SK-N-SH (cell line): ENCODE results near the gene GNG10. TPM values are rescaled to one million over a fixed set of nuclear protein-coding genes. Genes with fewer than 3 reads are reported as not detected.

Source experiments
- CTCF ChIA-PET: fragments of 300-600, 350-600 bp; formaldehyde crosslinking; extraction: SDS; loops from one replicate; lab custom pipeline; 2021; lab: Yijun Ruan, JAX
- POLR2A ChIA-PET: fragments of 350-600 bp; sonication (Branson Sonifier 250); formaldehyde crosslinking; extraction: SDS; loops from one replicate; lab custom pipeline; 2020; ENCODE audit warnings: antibody characterized with exemption, inconsistent platforms; lab: Yijun Ruan, JAX
- DNase-seq: peaks from one replicate; pipeline ENCODE4 v3.0.0; 2012
- H2AFZ ChIP-seq: fragments of 200-600 bp; sonication (generic); 2 replicates; pipeline ENCODE4 v1.8.1; 2016; ENCODE audit warnings: antibody characterized with exemption, mild to moderate bottlenecking, low read depth
- H3F3A ChIP-seq: fragments of 200-600 bp; sonication (generic); replicated peaks from 2 replicates; pipeline ENCODE3; 2016; ENCODE audit warnings: antibody characterized with exemption, mild to moderate bottlenecking; ENCODE audit not compliant: insufficient read depth
- H3K27ac ChIP-seq, 2 experiments: fragments of 200-500 bp in 1 of 2; fragments of 200-600 bp in 1 of 2; sonication (Bioruptor generic) in 1 of 2; sonication (generic), shearing (Covaris generic) in 1 of 2; 2 replicates each; pipeline versions ENCODE4 v1.5.1 to v1.6.1; 2014 to 2016; ENCODE audit warnings: low read depth in 2 of 2, inconsistent platforms in 1 of 2, low read length in 1 of 2, mild to moderate bottlenecking in 1 of 2, mixed read lengths in 1 of 2
- H3K27me3 ChIP-seq: fragments of 200-600 bp; sonication (generic), shearing (Covaris generic); 2 replicates; pipeline ENCODE4 v1.6.1; 2016; ENCODE audit warnings: mixed run types; ENCODE audit not compliant: insufficient read depth
- H3K36me3 ChIP-seq, 2 experiments: fragments of 200-500 bp in 1 of 2; fragments of 200-600 bp in 1 of 2; sonication (Bioruptor generic) in 1 of 2; sonication (generic) in 1 of 2; replicated peaks in 1 of 2; 2 replicates each; pipeline versions ENCODE3 to v1.5.1; 2014 to 2016; ENCODE audit warnings: low read length in 1 of 2, mild to moderate bottlenecking in 1 of 2; ENCODE audit not compliant: insufficient read depth in 2 of 2, control insufficient read depth in 1 of 2
- H3K4me1 ChIP-seq, 2 experiments: fragments of 200-500 bp in 1 of 2; fragments of 200-600 bp in 1 of 2; sonication (Bioruptor generic) in 1 of 2; sonication (generic), shearing (Covaris generic) in 1 of 2; 2 replicates each; pipeline versions ENCODE4 v1.5.1 to v1.6.1; 2014 to 2016; ENCODE audit warnings: low read depth in 1 of 2, low read length in 1 of 2, mixed run types in 1 of 2; ENCODE audit not compliant: insufficient read depth in 2 of 2, control insufficient read depth in 1 of 2
- H3K4me2 ChIP-seq: fragments of 200-600 bp; sonication (generic), shearing (Covaris generic); 2 replicates; pipeline ENCODE4 v1.6.1; 2017; ENCODE audit warnings: mixed run types
- H3K4me3 ChIP-seq, 2 experiments: fragments of 200-500 bp in 1 of 2; fragments of 200-600 bp in 1 of 2; sonication (Bioruptor generic) in 1 of 2; sonication (generic), shearing (Covaris generic) in 1 of 2; 2 replicates each; pipeline versions ENCODE4 v1.5.1 to v1.8.1; 2014 to 2016; ENCODE audit warnings: low read depth in 2 of 2, inconsistent platforms in 1 of 2, low read length in 1 of 2, mild to moderate bottlenecking in 1 of 2, mixed read lengths in 1 of 2, moderate library complexity in 1 of 2
- H3K79me2 ChIP-seq: fragments of 200-600 bp; sonication (generic); 2 replicates; pipeline ENCODE4 v1.8.1; 2017; ENCODE audit warnings: mild to moderate bottlenecking; ENCODE audit not compliant: insufficient read depth
- H3K9ac ChIP-seq: fragments of 200-600 bp; sonication (generic); 2 replicates; pipeline ENCODE4 v1.6.1; 2017; ENCODE audit warnings: mixed run types
- H3K9me2 ChIP-seq: fragments of 200-600 bp; sonication (generic); 2 replicates; pipeline ENCODE4 v1.6.1; 2017; ENCODE audit warnings: mixed run types
- H3K9me3 ChIP-seq: fragments of 200-600 bp; sonication (generic); 2 replicates; pipeline ENCODE4 v1.6.1; 2017; ENCODE audit warnings: mixed run types, mild to moderate bottlenecking, moderate library complexity
- H4K20me1 ChIP-seq: fragments of 200-600 bp; sonication (generic); 2 replicates; pipeline ENCODE4 v1.6.1; 2017; ENCODE audit warnings: mild to moderate bottlenecking, mixed run types; ENCODE audit not compliant: insufficient read depth
- CHD2 ChIP-seq: fragments of 150-350 bp; IDR thresholded peaks from 2 replicates; pipeline ENCODE4 v1.6.1; 2018; ENCODE audit warnings: low read length; ENCODE audit not compliant: partially characterized antibody
- EP300 ChIP-seq, 2 experiments: IDR thresholded peaks; 2 replicates each; pipeline versions ENCODE4 v1.4.0 to v1.6.1; 2012; ENCODE audit warnings: borderline replicate concordance in 1 of 2, low read depth in 1 of 2, low read length in 1 of 2
- EZH2phosphoT487 ChIP-seq: fragments of 200-600 bp; sonication (generic); IDR thresholded peaks from 2 replicates; pipeline ENCODE4 v1.6.1; 2017; ENCODE audit warnings: low read depth, mixed run types, mild to moderate bottlenecking, antibody characterized with exemption, moderate library complexity, borderline replicate concordance
- GABPA ChIP-seq: IDR thresholded peaks from 2 replicates; pipeline ENCODE4 v1.4.0; 2012; ENCODE audit warnings: low read depth, mild to moderate bottlenecking
- GATA2 ChIP-seq: sonication (generic); formaldehyde crosslinking; IDR thresholded peaks from 2 replicates; pipeline ENCODE4 v1.5.0; 2020; ENCODE audit warnings: mild to moderate bottlenecking, missing genetic modification reagents
- MAX ChIP-seq: IDR thresholded peaks from 2 replicates; pipeline ENCODE4 v1.4.0; 2012; ENCODE audit warnings: low read depth
- MXI1 ChIP-seq: IDR thresholded peaks from 2 replicates; pipeline ENCODE4 v1.6.1; 2012; ENCODE audit warnings: mild to moderate bottlenecking, low read depth, low read length, improper control_type of control experiment
- NFIC ChIP-seq: IDR thresholded peaks from 2 replicates; pipeline ENCODE4 v1.4.0; 2012; ENCODE audit warnings: borderline replicate concordance
- NRF1 ChIP-seq: IDR thresholded peaks from 2 replicates; pipeline ENCODE4 v1.6.1; 2012; ENCODE audit warnings: low read depth, mild to moderate bottlenecking, low read length
- RAD21 ChIP-seq: IDR thresholded peaks from 2 replicates; pipeline ENCODE4 v1.6.1; 2012; ENCODE audit warnings: mild to moderate bottlenecking, low read length
- RCOR1 ChIP-seq: fragments of 150-350 bp; IDR thresholded peaks from 2 replicates; pipeline ENCODE4 v1.6.1; 2017; ENCODE audit warnings: antibody characterized with exemption, low read length
- TCF12 ChIP-seq: IDR thresholded peaks from 2 replicates; pipeline ENCODE4 v1.4.0; 2012
- TEAD4 ChIP-seq: IDR thresholded peaks from 2 replicates; pipeline ENCODE4 v1.4.0; 2012; ENCODE audit warnings: mild to moderate bottlenecking, borderline replicate concordance; ENCODE audit not compliant: insufficient read depth
- WGBS: methylation state at CpG from one replicate; pipeline ENCODE4 v1.1.6; 2017; ENCODE audit warnings: low lambda C conversion rate; 5-methylcytosine and 5-hydroxymethylcytosine counted together
- polyA plus RNA-seq, 3 experiments: library from polyadenylated mRNA; depleted of rRNA; stranded (reverse); fragments of >200 nt; gene quantifications; 2 replicates each; pipeline ENCODE4 v1.2.3, GENCODE V29; 2012
- TF ChIP-seq, protein P1 (sequence below): IDR thresholded peaks from 2 replicates; pipeline ENCODE4 v1.4.0; 2012; ENCODE audit warnings: low read depth, borderline replicate concordance
- TF ChIP-seq, protein P2 (sequence below): fragments of 150-350 bp; IDR thresholded peaks from 2 replicates; pipeline ENCODE4 v1.6.1; 2016; ENCODE audit warnings: mild to moderate bottlenecking, low read depth, low read length
- TF ChIP-seq, protein P3 (sequence below): IDR thresholded peaks from 2 replicates; pipeline ENCODE4; 2012

GNG10 gene
- polyA plus RNA-seq, 1 of the 3 experiments (the other 2 are of a cell fraction): 57.7 TPM

- H3F3A ChIP-seq: no peaks in the 10 kb centered on the region
- TF ChIP-seq RCOR1 (peak; percentile 82), EP300 (IDR thresholded peaks at IDR 0.05; ENCODE audit: borderline replicate concordance in 1 of 2, low read depth in 1 of 2, low read length in 1 of 2) (0 out of 4 replicates have a peak, but pooled peaks of 1 of the 2 experiments have one; percentile 58), GABPA (no peak), CHD2 (peak; percentile 44), NFIC (no peak), NRF1 (no peak), MXI1 (peak; percentile 63; the same call in 1 of the 2 replicates), TCF12 (no peak)
- TF ChIP-seq, protein P1, sequence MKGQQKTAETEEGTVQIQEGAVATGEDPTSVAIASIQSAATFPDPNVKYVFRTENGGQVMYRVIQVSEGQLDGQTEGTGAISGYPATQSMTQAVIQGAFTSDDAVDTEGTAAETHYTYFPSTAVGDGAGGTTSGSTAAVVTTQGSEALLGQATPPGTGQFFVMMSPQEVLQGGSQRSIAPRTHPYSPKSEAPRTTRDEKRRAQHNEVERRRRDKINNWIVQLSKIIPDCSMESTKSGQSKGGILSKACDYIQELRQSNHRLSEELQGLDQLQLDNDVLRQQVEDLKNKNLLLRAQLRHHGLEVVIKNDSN: no peak
- TF ChIP-seq, protein P2, sequence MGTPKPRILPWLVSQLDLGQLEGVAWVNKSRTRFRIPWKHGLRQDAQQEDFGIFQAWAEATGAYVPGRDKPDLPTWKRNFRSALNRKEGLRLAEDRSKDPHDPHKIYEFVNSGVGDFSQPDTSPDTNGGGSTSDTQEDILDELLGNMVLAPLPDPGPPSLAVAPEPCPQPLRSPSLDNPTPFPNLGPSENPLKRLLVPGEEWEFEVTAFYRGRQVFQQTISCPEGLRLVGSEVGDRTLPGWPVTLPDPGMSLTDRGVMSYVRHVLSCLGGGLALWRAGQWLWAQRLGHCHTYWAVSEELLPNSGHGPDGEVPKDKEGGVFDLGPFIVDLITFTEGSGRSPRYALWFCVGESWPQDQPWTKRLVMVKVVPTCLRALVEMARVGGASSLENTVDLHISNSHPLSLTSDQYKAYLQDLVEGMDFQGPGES: no peak
- H3K9ac ChIP-seq: no peak overlapping the region
- no peaks in the 10 kb centered on the region for H3K9me3 ChIP-seq
- H3K79me2 ChIP-seq: no peaks in the 10 kb centered on the region
- no peak overlapping the region for H3K4me3 ChIP-seq
- CTCF ChIA-PET: interaction anchor here (0.8 to 1.5 kb wide), 6 partner anchors 12 to 417 kb away, joined by 3 to 4 read pairs (median 4); no protein-coding TSS in a partner anchor
- no peaks in the 10 kb centered on the region for H3K27me3 ChIP-seq
- POLR2A ChIA-PET: interaction anchor here (0.8 kb wide), 1 partner anchor 13 kb away, joined by 4 read pairs; the partner anchor contains the start of gene GNG10
- H3K9me2 ChIP-seq: no peaks in the 10 kb centered on the region
- DNase-seq: peak; percentile 53
- H2AFZ ChIP-seq: no peak overlapping the region
- H3K4me1 ChIP-seq: peaks cover 0 to 2% of the 10 kb centered on the region in 2 experiments; a peak in 1 of 4 replicates
- H3K27ac ChIP-seq: no peak overlapping the region
- H3K4me2 ChIP-seq: no peak overlapping the region
- H3K36me3 ChIP-seq: peaks cover 8 to 9% of the 10 kb centered on the region in 2 experiments
- 89% methylated on average over 2 of the region's 2 CpGs for whole genome bisulfite sequencing
- H4K20me1 ChIP-seq: no peaks in the 10 kb centered on the region
Measured at GRCh38 chr9:111674319-111674718, 12.9 kb downstream of the GNG10 start.

DNA sequence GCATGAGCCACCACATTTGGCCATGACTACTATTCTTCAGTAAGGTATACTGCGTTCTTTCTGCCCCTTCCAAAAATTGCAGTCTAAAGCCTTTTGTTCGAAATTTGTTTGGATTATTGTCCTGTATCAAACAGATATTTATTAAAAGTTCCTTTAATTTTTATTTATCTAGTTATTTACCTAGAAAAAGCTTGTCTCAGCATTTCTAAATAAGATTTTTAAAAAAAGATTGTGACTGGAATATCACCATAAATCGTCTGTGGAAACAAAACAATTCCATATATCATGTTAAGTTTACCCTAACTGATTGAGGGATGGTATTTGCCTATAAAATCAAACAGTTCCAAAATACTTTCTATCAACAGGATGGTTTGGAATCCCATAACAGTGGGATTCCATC, 14.7 kb downstream of the GNG10 start:
- no peaks in the 10 kb centered on the region for H3K9me3 ChIP-seq
- TF ChIP-seq EZH2phosphoT487 (no peak), TEAD4 (no peak), RAD21 (no peak), MAX (no peak), GATA2 (no peak)
- TF ChIP-seq, protein P3, sequence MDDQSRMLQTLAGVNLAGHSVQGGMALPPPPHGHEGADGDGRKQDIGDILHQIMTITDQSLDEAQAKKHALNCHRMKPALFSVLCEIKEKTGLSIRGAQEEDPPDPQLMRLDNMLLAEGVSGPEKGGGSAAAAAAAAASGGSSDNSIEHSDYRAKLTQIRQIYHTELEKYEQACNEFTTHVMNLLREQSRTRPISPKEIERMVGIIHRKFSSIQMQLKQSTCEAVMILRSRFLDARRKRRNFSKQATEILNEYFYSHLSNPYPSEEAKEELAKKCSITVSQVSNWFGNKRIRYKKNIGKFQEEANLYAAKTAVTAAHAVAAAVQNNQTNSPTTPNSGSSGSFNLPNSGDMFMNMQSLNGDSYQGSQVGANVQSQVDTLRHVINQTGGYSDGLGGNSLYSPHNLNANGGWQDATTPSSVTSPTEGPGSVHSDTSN: no peak
- H3K36me3 ChIP-seq: peaks cover 6 to 13% of the 10 kb centered on the region in 2 experiments
- H3K27me3 ChIP-seq: no peaks in the 10 kb centered on the region
- no peaks in the 10 kb centered on the region for H3K9me2 ChIP-seq
- H3F3A ChIP-seq: no peaks in the 10 kb centered on the region
- no peak overlapping the region for H3K4me2 ChIP-seq
- no peak overlapping the region for H3K27ac ChIP-seq
- no peak overlapping the region for H2AFZ ChIP-seq
- ChIA-PET POLR2A (no interaction called here), CTCF (interaction anchor here (1.6 to 2.3 kb wide), 3 partner anchors 9 to 27 kb away, joined by 4 to 5 read pairs (median 5); no protein-coding TSS in a partner anchor)
- WGBS: 91% methylated on average over 3 of the region's 3 CpGs
- H4K20me1 ChIP-seq: no peaks in the 10 kb centered on the region
- no peaks in the 10 kb centered on the region for H3K79me2 ChIP-seq
- no peak for DNase-seq
- no peak overlapping the region for H3K4me3 ChIP-seq
- H3K9ac ChIP-seq: no peak overlapping the region
- H3K4me1 ChIP-seq: peaks cover 0 to 2% of the 10 kb centered on the region in 2 experiments; a peak in 1 of 4 replicates
